Mesenchymal stem cell (in vitro differentiated cells and primary cell): Measurements from ENCODE around the gene RBM5.

Source experiments
- DNase-seq: peaks from one replicate; pipeline ENCODE4 v3.0.0-alpha.2; 2013
- H2AFZ ChIP-seq: one replicate; pipeline ENCODE4 v1.6.1; 2013; ENCODE audit warnings: low read depth, mild to moderate bottlenecking, control low read depth, inconsistent platforms, low read length, moderate library complexity
- H2AK5ac ChIP-seq: 2 replicates; pipeline ENCODE4 v1.6.1; 2013; ENCODE audit warnings: low read length, moderate library complexity, mild to moderate bottlenecking, inconsistent platforms; ENCODE audit not compliant: severe bottlenecking
- H2BK120ac ChIP-seq: one replicate; pipeline ENCODE4 v1.6.1; 2013; ENCODE audit warnings: low read depth, mild to moderate bottlenecking, inconsistent platforms, low read length, moderate library complexity
- H2BK12ac ChIP-seq, 2 experiments: one replicate each; pipeline ENCODE4 v1.6.1; 2013; ENCODE audit warnings: inconsistent platforms in 2 of 2, low read length in 2 of 2, mild to moderate bottlenecking in 2 of 2, moderate library complexity in 2 of 2, control low read depth in 1 of 2
- H2BK15ac ChIP-seq: one replicate; pipeline ENCODE4 v1.6.1; 2013; ENCODE audit warnings: mild to moderate bottlenecking, low read depth, inconsistent platforms; ENCODE audit not compliant: poor library complexity, severe bottlenecking
- H2BK5ac ChIP-seq: 2 replicates; pipeline ENCODE4 v1.6.1; 2013; ENCODE audit warnings: low read depth, mild to moderate bottlenecking, low read length, control low read depth, inconsistent platforms; ENCODE audit not compliant: poor library complexity, severe bottlenecking
- H3K14ac ChIP-seq, 2 experiments: one replicate each; pipeline ENCODE4 v1.6.1; 2013; ENCODE audit warnings: inconsistent platforms in 2 of 2, low read length in 2 of 2, control low read depth in 1 of 2, mild to moderate bottlenecking in 1 of 2, moderate library complexity in 1 of 2
- H3K18ac ChIP-seq, 2 experiments: one replicate each; pipeline ENCODE4 v1.6.1; 2013; ENCODE audit warnings: inconsistent platforms in 2 of 2, low read length in 2 of 2, control low read depth in 1 of 2, low read depth in 1 of 2, mild to moderate bottlenecking in 1 of 2
- H3K23ac ChIP-seq, 2 experiments: one replicate each; pipeline ENCODE4 v1.6.1; 2013; ENCODE audit warnings: inconsistent platforms in 2 of 2, low read length in 2 of 2, mild to moderate bottlenecking in 2 of 2, moderate library complexity in 2 of 2, control low read depth in 1 of 2
- H3K27ac ChIP-seq: 2 replicates; pipeline ENCODE4 v1.5.1; 2013; ENCODE audit warnings: mild to moderate bottlenecking, moderate library complexity, low read length, control low read depth, inconsistent platforms; ENCODE audit not compliant: poor library complexity, severe bottlenecking
- H3K27me3 ChIP-seq, 2 experiments: 2 replicates each; pipeline versions ENCODE4 v1.6.1 to v1.7.0; 2013; ENCODE audit warnings: low read length in 2 of 2, mild to moderate bottlenecking in 2 of 2, moderate library complexity in 2 of 2, control low read depth in 1 of 2, inconsistent platforms in 1 of 2; ENCODE audit not compliant: control insufficient read depth in 1 of 2, insufficient read depth in 1 of 2
- H3K36me3 ChIP-seq, 2 experiments: 2 replicates each; pipeline versions ENCODE4 v1.6.1 to v1.7.0; 2013; ENCODE audit warnings: low read length in 2 of 2, control low read depth in 1 of 2, inconsistent platforms in 1 of 2, low read depth in 1 of 2, mild to moderate bottlenecking in 1 of 2; ENCODE audit not compliant: insufficient read depth in 2 of 2, control insufficient read depth in 1 of 2
- H3K4ac ChIP-seq, 2 experiments: one replicate each; pipeline ENCODE4 v1.6.1; 2013; ENCODE audit warnings: inconsistent platforms in 2 of 2, low read length in 2 of 2, mild to moderate bottlenecking in 2 of 2, moderate library complexity in 2 of 2, control low read depth in 1 of 2, low read depth in 1 of 2
- H3K4me1 ChIP-seq: 2 replicates; pipeline ENCODE4 v1.6.1; 2013; ENCODE audit warnings: low read depth, low read length, control low read depth; ENCODE audit not compliant: control insufficient read depth, insufficient read depth
- H3K4me2 ChIP-seq: 2 replicates; pipeline ENCODE4 v1.6.1; 2013; ENCODE audit warnings: low read length, mild to moderate bottlenecking, inconsistent platforms; ENCODE audit not compliant: poor library complexity, severe bottlenecking
- H3K4me3 ChIP-seq, 2 experiments: 2 replicates each; pipeline versions ENCODE4 v1.5.1 to v1.7.0; 2013; ENCODE audit warnings: low read length in 2 of 2, mild to moderate bottlenecking in 2 of 2, control low read depth in 1 of 2, low read depth in 1 of 2; ENCODE audit not compliant: insufficient read depth in 1 of 2
- H3K79me1 ChIP-seq: replicated peaks from 2 replicates; pipeline ENCODE4 v1.6.1; 2013; ENCODE audit warnings: mild to moderate bottlenecking, control low read depth, low read length, inconsistent platforms; ENCODE audit not compliant: poor library complexity, severe bottlenecking
- H3K9ac ChIP-seq: 2 replicates; pipeline ENCODE4 v1.7.0; 2013; ENCODE audit warnings: mild to moderate bottlenecking, low read length, moderate library complexity
- H3K9me3 ChIP-seq: 2 replicates; pipeline ENCODE4 v1.7.0; 2013; ENCODE audit warnings: mild to moderate bottlenecking, low read length; ENCODE audit not compliant: control insufficient read depth
- H4K8ac ChIP-seq: one replicate; pipeline ENCODE4 v1.6.1; 2013; ENCODE audit warnings: inconsistent platforms, mild to moderate bottlenecking, low read length, moderate library complexity
- H4K91ac ChIP-seq: one replicate; pipeline ENCODE4 v1.6.1; 2013; ENCODE audit warnings: mild to moderate bottlenecking, low read length, inconsistent platforms
- WGBS: methylation state at CpG from one replicate; pipeline ENCODE4 v1.1.7; 2013; ENCODE audit warnings: mixed read lengths; 5-methylcytosine and 5-hydroxymethylcytosine counted together

Gene RBM5

DNA sequence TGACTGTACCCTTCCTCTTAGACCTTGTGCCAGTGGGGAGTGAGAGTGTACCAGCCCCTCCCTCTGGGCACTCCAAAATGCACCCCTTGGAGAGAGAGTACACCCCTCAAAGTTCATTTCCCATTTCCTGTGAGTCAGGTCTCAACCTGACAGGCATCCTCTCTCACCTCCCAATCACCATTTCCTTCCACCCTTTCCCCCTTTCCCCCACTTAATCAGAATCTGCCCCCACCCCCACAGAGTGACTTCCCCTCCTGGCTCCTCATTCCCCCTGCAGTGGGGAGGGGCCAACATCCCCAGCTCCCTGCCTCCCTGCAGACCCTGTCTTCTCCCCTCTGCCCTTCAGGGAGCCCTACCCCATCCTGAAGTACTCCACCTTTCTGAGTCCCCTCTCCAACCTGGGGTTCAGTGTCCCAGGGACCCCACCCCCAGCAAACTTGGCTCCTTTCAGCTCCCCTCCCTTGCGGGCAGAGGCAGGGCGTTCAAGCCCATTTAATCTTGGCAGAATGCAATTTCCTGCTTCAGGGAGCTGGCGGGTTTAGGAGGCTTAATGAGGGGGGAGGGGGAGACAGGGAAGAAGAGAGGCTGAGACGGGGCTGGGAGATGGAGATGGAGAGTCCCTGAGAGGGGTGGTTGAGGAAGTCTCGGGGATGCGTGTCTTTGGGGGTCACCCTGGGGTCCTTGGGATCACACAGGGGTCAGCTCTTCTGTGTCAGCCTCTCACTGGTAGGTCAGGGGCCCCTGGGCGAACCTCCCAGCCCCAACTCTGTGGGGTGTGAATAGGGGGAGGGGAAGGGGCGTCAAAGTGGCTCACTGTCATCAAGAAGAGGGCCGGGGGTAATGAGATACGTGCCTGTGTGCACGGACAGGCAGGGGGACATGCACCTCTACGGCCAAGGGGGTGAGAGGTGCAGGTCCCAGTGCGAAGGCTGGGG, 49.8 kb downstream of the RBM5 start:
- H3K27me3 ChIP-seq: peaks cover 40 to 43% of the 10 kb centered on the region in 2 experiments
- no peak overlapping the region for H2BK120ac ChIP-seq
- H3K18ac ChIP-seq: peak overlapping the region; percentile 4 to 83
- no peaks in the 10 kb centered on the region for H3K79me1 ChIP-seq
- no peaks in the 10 kb centered on the region for H3K36me3 ChIP-seq
- peak overlapping the region; percentile 54 for H2AFZ ChIP-seq
- no peak overlapping the region for H3K27ac ChIP-seq
- peak overlapping the region in 1 of 2 experiments; percentile 80 for H2BK12ac ChIP-seq
- H3K4ac ChIP-seq: peak overlapping the region in 1 of 2 experiments; percentile 32
- peak overlapping the region; percentile 57 for H4K8ac ChIP-seq
- no peak overlapping the region for H3K4me3 ChIP-seq
- 12% methylated on average over 13 of the region's 13 CpGs for WGBS
- H2AK5ac ChIP-seq: no peak overlapping the region
- no peaks in the 10 kb centered on the region for H3K9me3 ChIP-seq
- H4K91ac ChIP-seq: peak overlapping the region; percentile 63
- no peak overlapping the region for H2BK5ac ChIP-seq
- peaks cover 27% of the 10 kb centered on the region for H3K4me1 ChIP-seq
- H3K14ac ChIP-seq: peak overlapping the region in 1 of 2 experiments; percentile 44
- no peak overlapping the region for H2BK15ac ChIP-seq
- H3K9ac ChIP-seq: no peak overlapping the region
- DNase-seq: no peak
- no peak overlapping the region for H3K4me2 ChIP-seq
- H3K23ac ChIP-seq: no peak overlapping the region

DNA sequence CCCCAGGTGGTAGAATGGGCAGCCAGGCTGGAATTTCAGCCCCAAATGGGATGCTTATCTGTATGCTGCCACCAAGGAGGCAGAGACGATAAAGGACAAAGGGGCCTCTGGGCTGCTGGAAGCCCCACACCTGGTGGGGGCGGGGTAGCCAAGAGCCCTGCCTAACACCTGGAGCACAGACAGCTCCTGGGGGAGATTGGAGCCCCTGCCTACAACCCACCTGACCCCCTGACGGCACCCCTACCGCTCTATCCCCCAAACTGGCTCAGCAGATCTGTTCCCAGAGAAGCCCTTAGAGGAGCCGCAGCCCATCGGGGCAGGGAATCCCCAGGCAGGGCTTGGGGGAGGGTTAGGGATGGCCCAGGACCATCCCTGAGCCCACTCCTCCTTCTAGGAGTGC, 50.6 kb downstream of the RBM5 start:
- no peak overlapping the region for H2BK120ac ChIP-seq
- H2BK15ac ChIP-seq: no peak overlapping the region
- peaks cover 33 to 36% of the 10 kb centered on the region in 2 experiments for H3K27me3 ChIP-seq
- H3K4me1 ChIP-seq: peaks cover 27% of the 10 kb centered on the region
- no peak overlapping the region for H2AFZ ChIP-seq
- peak overlapping the region; percentile 62 for H4K91ac ChIP-seq
- H3K4me3 ChIP-seq: no peak overlapping the region
- no peaks in the 10 kb centered on the region for H3K9me3 ChIP-seq
- H3K14ac ChIP-seq: no peak overlapping the region
- H3K36me3 ChIP-seq: no peaks in the 10 kb centered on the region
- no peak overlapping the region for H3K4me2 ChIP-seq
- peak overlapping the region in 1 of 2 experiments; percentile 80 for H2BK12ac ChIP-seq
- H3K4ac ChIP-seq: no peak overlapping the region
- 39% methylated on average over 4 of the region's 6 CpGs for WGBS
- H3K9ac ChIP-seq: no peak overlapping the region
- H3K79me1 ChIP-seq: no peaks in the 10 kb centered on the region
- H2BK5ac ChIP-seq: no peak overlapping the region
- peak overlapping the region in 1 of 2 experiments; percentile 64 for H3K18ac ChIP-seq
- no peak overlapping the region for H4K8ac ChIP-seq
- H3K23ac ChIP-seq: no peak overlapping the region
- DNase-seq: no peak
- no peak overlapping the region for H2AK5ac ChIP-seq
- H3K27ac ChIP-seq: no peak overlapping the region

DNA sequence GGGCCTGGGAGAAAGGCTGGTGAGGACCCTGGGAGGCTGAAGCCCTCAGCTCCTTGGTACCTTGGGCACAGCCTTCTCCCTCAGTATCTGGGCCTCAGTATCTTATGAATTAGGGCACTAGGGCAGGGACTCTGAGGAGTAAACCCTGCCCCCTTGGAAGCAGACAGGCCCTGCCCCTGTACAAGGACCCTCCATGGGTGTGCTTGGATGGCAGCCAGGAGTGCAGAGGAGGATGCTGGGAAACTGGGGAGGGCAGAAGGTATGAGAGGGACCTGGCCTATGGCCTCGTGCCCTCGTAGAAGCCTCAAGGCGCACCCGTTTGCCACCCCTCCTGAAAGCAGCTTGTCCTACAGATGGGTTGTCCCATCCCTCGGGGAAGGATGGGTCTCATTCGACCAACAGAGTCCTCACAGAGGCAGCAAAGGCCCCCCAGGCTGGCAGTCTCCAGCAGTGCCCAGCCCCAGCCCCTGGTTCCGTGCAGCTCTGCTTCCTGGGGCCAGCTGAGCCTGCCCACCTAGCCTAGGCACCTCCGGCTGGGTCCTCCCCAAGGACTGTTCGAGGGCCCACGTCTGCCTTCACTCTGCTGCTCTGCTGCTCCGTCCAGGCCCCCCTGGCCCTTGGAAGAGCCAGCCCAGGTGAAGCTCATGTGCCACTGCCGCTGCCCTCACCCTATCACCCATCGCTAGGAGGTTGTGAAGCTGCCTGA, 51.2 kb downstream of the RBM5 start:
- Histone ChIP-seq H2BK15ac (peak overlapping the region; percentile 38), H2BK5ac (no peak overlapping the region), H3K79me1 (no peaks in the 10 kb centered on the region), H2BK12ac (no peak overlapping the region), H3K27me3 (peaks cover 27 to 30% of the 10 kb centered on the region in 2 experiments), H3K4me2 (no peak overlapping the region), H3K14ac (no peak overlapping the region), H2AFZ (no peak overlapping the region), H3K18ac (no peak overlapping the region), H2AK5ac (no peak overlapping the region), H4K91ac (peak overlapping the region; percentile 62), H3K27ac (no peak overlapping the region), H3K9ac (no peak overlapping the region), H3K4me3 (no peak overlapping the region), H3K9me3 (no peaks in the 10 kb centered on the region), H3K36me3 (no peaks in the 10 kb centered on the region), H3K23ac (no peak overlapping the region), H4K8ac (no peak overlapping the region), H3K4me1 (peaks cover 27% of the 10 kb centered on the region), H2BK120ac (no peak overlapping the region), H3K4ac (peak overlapping the region in 1 of 2 experiments; percentile 42)
- DNase-seq: no peak
- WGBS: 89% methylated on average over 13 of the region's 13 CpGs

DNA sequence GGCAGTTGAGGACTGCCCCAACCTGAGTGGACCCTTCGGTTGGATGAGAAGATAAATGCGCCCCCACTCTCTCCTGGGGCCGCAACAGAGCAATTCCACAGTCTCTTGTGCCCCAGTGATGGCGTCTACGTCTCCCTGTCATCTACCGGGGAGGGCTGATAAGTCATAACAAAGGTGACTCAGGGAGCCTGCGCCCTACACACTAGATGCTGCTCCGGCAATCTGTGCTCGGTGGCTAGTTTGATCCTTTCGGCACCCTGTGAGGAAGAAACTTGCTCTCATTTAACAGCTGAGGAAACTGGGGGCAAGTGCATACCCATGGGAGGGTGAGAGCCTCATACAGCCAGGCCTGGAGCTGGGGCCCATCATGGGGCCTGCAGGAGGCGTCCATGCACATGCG, 52.3 kb downstream of the RBM5 start:
- Histone ChIP-seq H3K9ac (no peak overlapping the region), H3K4me2 (no peak overlapping the region), H3K4me1 (peaks cover 27% of the 10 kb centered on the region), H2BK120ac (no peak overlapping the region), H3K79me1 (no peaks in the 10 kb centered on the region), H2AK5ac (no peak overlapping the region), H3K23ac (no peak overlapping the region), H2AFZ (no peak overlapping the region), H4K8ac (no peak overlapping the region), H3K36me3 (no peaks in the 10 kb centered on the region), H2BK12ac (no peak overlapping the region), H3K4me3 (no peak overlapping the region), H2BK15ac (no peak overlapping the region), H3K4ac (no peak overlapping the region), H3K27me3 (peaks cover 21 to 22% of the 10 kb centered on the region in 2 experiments), H3K18ac (no peak overlapping the region), H2BK5ac (no peak overlapping the region), H3K27ac (no peak overlapping the region), H4K91ac (no peak overlapping the region), H3K9me3 (no peaks in the 10 kb centered on the region), H3K14ac (no peak overlapping the region)
- no peak for DNase-seq
- WGBS: 94% methylated on average over 12 of the region's 12 CpGs
